HG03045 (cell line): ENCODE results near the gene NECTIN2.
"Not testable (repeated sequence)": the region's sequence is repeated elsewhere in the genome, so short reads cannot be mapped to it uniquely, and the experiment has no call there.

ENCODE experiments used
- ATAC-seq: cut with Tn5 transposase; IDR thresholded peaks from one replicate; pipeline ENCODE4 v1.9.1; 2021; ENCODE audit warnings: mild to moderate bottlenecking, moderate library complexity; ENCODE audit not compliant: unreplicated experiment

Gene NECTIN2

GRCh38 chr19:44848812-44849447, 2.8 kb downstream of the NECTIN2 start:
- ATAC-seq: no peak

DNA sequence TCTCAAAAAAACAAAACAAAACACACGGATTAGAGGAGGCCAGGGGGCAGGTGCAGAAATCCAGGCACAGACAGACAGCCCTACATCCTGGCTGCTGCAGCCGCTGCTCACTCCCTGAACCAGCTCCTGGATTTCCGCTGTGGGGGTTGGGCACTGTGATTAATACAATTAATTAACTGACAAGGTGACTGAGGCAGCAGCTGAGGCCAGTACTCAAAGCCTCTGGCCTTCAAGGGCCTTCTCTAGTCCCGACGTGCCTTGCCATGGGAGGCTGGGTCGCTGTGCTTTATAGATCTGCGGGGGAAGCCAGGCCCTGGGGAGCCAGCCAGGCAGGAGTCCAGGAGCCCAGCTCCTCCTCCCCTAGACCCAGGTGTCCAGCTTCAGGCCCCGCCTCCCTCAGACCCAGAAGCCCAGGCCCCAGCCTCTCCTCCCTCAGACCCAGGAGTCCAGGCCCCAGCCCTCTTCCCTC, 4.6 kb downstream of the NECTIN2 start:
- no peak for ATAC-seq

DNA sequence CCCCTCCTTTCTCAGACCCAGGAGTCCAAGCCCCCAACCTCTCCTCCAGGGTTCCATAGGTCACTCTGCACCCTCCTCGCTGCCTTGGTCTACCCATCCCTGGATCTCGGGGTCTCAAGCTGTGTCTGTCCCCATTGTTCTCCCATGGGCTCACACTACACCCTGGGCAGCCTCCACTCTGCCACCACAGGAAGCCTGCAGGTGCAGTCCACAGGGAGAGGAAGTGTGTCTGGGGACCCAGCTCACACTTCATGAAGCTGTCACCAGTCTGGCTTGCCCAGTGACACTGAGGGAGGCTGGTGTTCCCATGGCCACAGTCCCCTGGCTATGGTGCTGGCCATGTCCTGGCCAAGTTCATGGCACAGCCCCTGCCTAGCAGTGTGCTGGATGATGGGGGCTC, 5.3 kb downstream of the NECTIN2 start:
- ATAC-seq: no peak

DNA sequence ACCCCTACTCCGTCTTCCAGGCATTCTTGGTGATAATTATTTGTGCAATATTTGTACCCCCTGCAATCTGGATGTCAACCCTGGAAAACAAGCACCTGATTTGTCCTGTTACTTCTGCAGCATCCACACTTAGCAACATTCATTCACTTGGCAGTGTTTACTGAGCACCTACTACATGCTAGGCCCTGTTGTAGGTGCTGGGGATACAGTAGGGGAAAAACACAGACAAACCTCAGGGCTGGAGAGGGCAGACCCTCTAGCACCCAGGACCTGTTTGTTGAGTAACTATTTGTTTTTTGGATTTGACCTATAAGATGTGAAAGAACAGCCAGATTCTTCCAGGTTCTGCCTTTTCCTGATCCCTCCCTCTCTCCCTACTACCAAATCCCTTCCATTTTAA, 9.5 kb downstream of the NECTIN2 start:
- no peak for ATAC-seq

GRCh38 chr19:44856421-44857083, 10.5 kb downstream of the NECTIN2 start:
- ATAC-seq: no peak

GRCh38 chr19:44857837-44858236, 11.7 kb downstream of the NECTIN2 start:
- no peak for ATAC-seq

DNA sequence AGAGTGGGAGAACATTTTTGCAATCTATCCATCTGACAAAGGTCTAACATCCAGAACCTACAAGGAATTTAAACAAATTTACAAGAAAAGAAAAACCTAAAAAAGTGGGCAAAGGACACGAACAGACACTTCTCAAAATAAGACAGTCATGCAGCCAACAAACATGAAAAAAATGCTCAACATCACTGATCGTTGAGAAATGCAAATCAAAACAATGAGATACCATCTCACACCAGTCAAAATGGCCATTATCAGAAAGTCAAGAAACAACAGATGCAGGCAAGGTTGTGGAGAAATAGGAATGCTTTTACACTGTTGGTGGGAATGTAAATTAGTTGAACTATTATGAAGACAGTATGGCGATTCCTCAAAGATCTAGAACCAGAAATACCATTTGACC, 15.5 kb downstream of the NECTIN2 start:
- not testable (repeated sequence) for ATAC-seq

- ATAC-seq: no peak
Observed at GRCh38 chr19:44863990-44864389, 17.9 kb downstream of the NECTIN2 start.

DNA sequence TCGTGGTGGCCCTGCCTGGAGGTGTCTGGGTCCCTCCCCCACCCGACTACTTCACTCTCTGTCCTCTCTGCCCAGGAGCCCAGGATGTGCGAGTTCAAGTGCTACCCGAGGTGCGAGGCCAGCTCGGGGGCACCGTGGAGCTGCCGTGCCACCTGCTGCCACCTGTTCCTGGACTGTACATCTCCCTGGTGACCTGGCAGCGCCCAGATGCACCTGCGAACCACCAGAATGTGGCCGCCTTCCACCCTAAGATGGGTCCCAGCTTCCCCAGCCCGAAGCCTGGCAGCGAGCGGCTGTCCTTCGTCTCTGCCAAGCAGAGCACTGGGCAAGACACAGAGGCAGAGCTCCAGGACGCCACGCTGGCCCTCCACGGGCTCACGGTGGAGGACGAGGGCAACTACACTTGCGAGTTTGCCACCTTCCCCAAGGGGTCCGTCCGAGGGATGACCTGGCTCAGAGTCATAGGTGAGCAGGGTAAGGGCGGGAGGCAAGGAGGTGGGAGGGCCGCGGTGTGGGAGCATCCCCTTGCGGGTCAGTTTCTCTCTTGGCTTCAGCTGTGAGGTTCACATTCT, 19.2 kb downstream of the NECTIN2 start:
- no peak for ATAC-seq

DNA sequence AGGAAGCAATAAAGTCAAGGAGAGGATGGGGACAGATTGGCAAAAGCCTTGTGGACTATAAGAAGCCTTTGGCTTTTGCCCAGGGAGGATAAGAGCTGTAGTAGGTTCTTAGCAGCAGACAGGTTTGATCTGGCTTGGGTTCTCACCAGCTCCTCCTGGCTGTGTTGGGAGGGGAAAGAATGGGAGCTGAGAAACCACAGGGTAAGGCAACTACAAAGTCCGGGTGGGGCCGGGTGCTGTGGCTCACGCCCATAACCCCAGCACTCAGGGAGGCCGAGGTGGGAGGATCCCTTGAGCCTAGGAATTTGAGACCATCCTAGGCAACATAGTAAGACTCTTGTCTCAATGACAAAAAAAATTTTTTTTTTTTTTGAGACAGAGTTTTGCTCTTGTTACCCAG, 20.6 kb downstream of the NECTIN2 start:
- no peak for ATAC-seq

DNA sequence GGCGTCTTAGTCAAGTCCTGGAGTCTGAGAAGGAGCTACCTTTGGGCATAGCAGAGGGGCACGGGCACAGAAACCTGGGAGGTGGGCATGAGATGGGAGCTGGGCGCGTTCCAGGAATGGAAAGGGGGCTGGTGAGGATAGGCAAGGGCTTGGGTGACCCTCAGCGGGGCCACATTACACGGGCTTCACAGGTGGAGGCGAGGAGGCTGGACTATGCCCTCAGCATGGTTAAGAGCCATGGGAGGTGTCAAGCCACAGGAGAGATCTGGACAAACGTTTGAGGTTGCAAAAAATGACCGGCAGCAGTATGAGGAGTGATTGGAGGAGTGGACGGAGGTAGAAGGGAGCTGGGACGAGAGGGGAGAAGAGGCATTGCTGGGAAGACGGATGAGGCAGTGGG, 21.5 kb downstream of the NECTIN2 start:
- no peak for ATAC-seq

- no peak for ATAC-seq
Observed at GRCh38 chr19:44869733-44870470, 23.8 kb downstream of the NECTIN2 start.

DNA sequence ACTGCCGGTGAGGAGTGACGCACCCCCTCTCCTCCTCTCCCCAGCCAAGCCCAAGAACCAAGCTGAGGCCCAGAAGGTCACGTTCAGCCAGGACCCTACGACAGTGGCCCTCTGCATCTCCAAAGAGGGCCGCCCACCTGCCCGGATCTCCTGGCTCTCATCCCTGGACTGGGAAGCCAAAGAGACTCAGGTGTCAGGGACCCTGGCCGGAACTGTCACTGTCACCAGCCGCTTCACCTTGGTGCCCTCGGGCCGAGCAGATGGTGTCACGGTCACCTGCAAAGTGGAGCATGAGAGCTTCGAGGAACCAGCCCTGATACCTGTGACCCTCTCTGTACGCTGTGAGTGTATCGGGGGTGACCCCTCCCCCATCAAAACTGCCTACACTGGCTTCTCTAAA, 25.7 kb downstream of the NECTIN2 start:
- no peak for ATAC-seq

DNA sequence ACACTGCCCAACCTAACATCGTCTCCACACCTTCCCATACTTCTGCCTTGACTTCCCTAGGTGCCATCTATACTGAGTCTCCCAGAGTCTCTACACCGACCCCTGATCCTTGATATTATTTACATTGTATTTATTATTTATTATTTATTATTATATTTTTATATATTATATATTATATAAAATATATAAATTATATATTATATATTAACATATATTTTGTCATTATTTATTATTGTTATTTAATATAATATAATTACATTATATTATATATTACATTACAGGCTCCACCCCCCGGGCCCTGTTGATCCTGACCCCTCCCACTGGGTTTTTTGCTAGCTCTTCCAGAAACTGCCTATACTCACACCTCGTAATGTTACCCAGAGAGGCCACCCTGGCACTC, 26.6 kb downstream of the NECTIN2 start:
- no peak for ATAC-seq

DNA sequence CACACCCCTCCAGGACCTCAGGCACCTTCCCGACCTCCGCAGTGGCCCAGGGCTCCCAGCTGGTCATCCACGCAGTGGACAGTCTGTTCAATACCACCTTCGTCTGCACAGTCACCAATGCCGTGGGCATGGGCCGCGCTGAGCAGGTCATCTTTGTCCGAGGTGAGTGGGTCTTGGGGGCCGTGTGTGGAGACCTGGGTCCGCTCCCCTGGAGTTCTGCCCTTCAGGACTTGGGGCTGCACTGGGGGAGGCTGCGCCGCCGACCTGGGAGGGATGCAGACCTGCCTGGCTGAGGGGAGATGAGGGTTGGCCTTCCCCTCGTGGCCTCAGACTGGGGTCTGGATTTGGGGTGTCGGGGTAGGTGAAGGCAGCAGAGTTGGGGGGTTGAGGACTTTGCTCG, 28.2 kb downstream of the NECTIN2 start:
- ATAC-seq: no peak

- no peak for ATAC-seq
Observed at GRCh38 chr19:44875666-44876451, 29.8 kb downstream of the NECTIN2 start.

DNA sequence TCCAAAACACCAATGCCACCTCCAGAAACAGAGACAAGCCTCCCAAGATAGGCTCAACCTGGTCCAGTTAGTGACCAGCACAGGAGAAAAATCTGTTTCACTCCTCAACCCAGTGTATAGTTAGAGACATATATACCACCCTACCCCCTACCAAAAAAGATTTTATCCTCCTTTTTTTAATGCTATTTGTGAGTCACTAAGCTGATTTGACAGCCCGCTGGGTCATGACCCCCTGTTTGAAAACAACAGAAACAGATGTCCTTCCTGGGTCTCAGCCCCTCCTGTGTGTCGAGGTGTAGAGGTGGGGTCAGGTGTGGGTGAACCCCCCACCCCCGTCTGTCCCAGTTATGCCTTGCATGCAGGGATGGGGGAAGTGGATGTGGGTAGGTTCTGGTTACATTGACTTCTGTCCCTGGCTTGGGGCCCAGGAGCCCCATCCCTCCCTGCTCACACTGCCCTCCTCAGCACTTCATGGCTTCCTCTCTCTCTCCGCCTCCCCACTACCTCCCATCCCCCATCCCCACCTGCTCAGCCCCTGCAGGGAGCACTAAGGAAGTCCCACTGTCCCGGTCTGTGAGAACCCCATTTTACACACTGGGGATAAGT, 30.9 kb downstream of the NECTIN2 start:
- ATAC-seq: no peak

DNA sequence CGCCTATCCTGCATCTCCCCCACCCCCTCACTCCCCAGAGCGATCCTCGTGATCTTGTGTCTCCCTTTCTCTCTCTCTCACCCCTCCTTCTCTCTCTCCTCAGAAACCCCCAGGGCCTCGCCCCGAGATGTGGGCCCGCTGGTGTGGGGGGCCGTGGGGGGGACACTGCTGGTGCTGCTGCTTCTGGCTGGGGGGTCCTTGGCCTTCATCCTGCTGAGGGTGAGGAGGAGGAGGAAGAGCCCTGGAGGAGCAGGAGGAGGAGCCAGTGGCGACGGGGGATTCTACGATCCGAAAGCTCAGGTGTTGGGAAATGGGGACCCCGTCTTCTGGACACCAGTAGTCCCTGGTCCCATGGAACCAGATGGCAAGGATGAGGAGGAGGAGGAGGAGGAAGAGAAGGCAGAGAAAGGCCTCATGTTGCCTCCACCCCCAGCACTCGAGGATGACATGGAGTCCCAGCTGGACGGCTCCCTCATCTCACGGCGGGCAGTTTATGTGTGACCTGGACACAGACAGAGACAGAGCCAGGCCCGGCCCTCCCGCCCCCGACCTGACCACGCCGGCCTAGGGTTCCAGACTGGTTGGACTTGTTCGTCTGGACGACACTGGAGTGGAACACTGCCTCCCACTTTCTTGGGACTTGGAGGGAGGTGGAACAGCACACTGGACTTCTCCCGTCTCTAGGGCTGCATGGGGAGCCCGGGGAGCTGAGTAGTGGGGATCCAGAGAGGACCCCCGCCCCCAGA, 32.2 kb downstream of the NECTIN2 start:
- no peak for ATAC-seq

DNA sequence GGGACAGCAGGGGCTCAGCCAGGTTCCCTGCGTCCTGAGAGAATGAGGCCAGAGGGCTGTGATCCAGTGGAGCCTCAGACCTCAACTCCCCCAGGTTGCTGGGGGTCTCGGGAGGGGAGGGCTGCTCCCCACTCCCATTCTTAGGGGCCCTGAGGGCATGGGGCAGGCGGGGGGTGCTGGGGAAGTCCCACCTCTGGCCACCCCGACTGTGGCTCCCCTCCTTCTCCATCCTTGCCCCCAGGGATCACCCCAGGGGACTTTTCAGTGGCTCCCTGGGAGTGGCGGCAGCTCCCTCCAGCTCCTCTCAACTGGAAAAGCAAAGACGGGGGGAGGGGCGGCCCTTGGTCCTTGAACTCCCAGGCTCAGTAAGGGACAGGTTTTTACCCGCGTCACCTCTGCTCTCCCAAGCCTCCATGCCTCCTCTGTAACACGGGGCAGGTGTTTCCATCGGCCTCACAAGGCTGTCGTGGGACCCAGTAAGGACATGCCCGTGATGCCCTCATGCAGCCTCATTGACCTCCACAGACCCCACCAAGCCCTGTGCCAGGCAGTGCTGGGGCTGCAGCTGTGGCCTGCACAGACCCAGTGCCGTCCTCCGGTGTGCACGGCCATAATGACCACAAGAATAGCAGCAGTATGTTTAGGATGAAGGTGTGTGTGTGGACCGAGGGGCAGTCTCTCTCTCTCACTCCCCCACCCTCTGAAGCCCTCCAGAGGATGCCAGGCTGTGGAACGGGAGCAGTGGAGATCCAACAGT, 33.4 kb downstream of the NECTIN2 start:
- ATAC-seq: no peak
